A673 (cell line): ENCODE measurements around the gene ATG16L2. TPM values are rescaled to one million over a fixed set of nuclear protein-coding genes. Genes with fewer than 3 reads are reported as not detected.

Experiments used
- BruUV-seq: library from RNA; stranded (reverse); fragments of 400-500 nt; replicated peaks from 2 replicates; lab custom pipeline; 2021; lab: Mats Ljungman, UMichigan
- CTCF ChIA-PET: fragments of 300-600 bp; sonication (Branson Sonifier 250); formaldehyde crosslinking; loops from one replicate; lab custom pipeline; 2022; ENCODE audit warnings: antibody characterized with exemption; lab: Charles Lee
- POLR2A ChIA-PET: fragments of 300-600 bp; sonication (Branson Sonifier 250); formaldehyde crosslinking; loops from one replicate; lab custom pipeline; 2022; ENCODE audit warnings: antibody characterized with exemption; ENCODE audit not compliant: low non-redundant PET; lab: Charles Lee
- DNase-seq: peaks from one replicate; pipeline ENCODE4 v3.0.0-alpha.2; 2015; ENCODE audit warnings: low spot score
- H3K27ac ChIP-seq: fragments of 200-600 bp; sonication (generic); 2 replicates; pipeline ENCODE4 v1.5.1; 2016; ENCODE audit warnings: mixed run types, low read depth, mild to moderate bottlenecking, mixed read lengths, antibody characterized with exemption, low read length; ENCODE audit not compliant: poor library complexity, severe bottlenecking
- H3K27me3 ChIP-seq: fragments of 200-600 bp; sonication (generic); replicated peaks from 2 replicates; pipeline ENCODE4 v1.6.1; 2017; ENCODE audit warnings: mixed run types, low read depth, mild to moderate bottlenecking, mixed read lengths, antibody characterized with exemption, low read length; ENCODE audit not compliant: insufficient read depth, poor library complexity
- H3K36me3 ChIP-seq: fragments of 200-600 bp; sonication (generic); 2 replicates; pipeline ENCODE4 v1.6.1; 2016; ENCODE audit warnings: mixed run types, mild to moderate bottlenecking, mixed read lengths, antibody characterized with exemption, low read length; ENCODE audit not compliant: insufficient read depth, poor library complexity, severe bottlenecking
- H3K4me1 ChIP-seq: fragments of 200-600 bp; sonication (generic); 2 replicates; pipeline ENCODE4 v1.6.1; 2017; ENCODE audit warnings: mixed run types, mild to moderate bottlenecking, mixed read lengths, antibody characterized with exemption, low read length; ENCODE audit not compliant: insufficient read depth, poor library complexity, severe bottlenecking
- H3K4me3 ChIP-seq: fragments of 200-600 bp; sonication (generic); 2 replicates; pipeline ENCODE4 v1.5.1; 2016; ENCODE audit warnings: low read depth, mixed run types, mild to moderate bottlenecking, mixed read lengths, low read length; ENCODE audit not compliant: poor library complexity, severe bottlenecking
- H3K9me3 ChIP-seq: fragments of 200-600 bp; sonication (generic); 2 replicates; pipeline ENCODE4 v1.6.1; 2016; ENCODE audit warnings: mixed run types, low read depth, mild to moderate bottlenecking, mixed read lengths, antibody characterized with exemption, low read length; ENCODE audit not compliant: poor library complexity, severe bottlenecking
- CTCF ChIP-seq: fragments of 300-800, 200-600 bp; sonication (generic); conservative IDR thresholded peaks from 2 replicates; pipeline ENCODE4 v1.5.1; 2017; ENCODE audit warnings: low read depth, mild to moderate bottlenecking, antibody characterized with exemption, low read length, moderate library complexity, mixed read lengths
- EZH2 ChIP-seq: fragments of 200-600 bp; sonication (generic); IDR thresholded peaks from 2 replicates; pipeline ENCODE4 v1.6.1; 2017; ENCODE audit warnings: borderline replicate concordance, low read depth, mild to moderate bottlenecking, mixed read lengths, antibody characterized with exemption, low read length; ENCODE audit not compliant: poor library complexity, severe bottlenecking
- intact Hi-C: fragments of 100-400 bp; cut with micrococcal nuclease; formaldehyde crosslinking; loops from one replicate; pipeline ENCODE4 v1.10.0; 2022; ENCODE audit not compliant: unreplicated experiment
- total RNA-seq: library from RNA; stranded (reverse); gene quantifications from 2 replicates; pipeline ENCODE4 v1.2.3, GENCODE V29; 2021

ATG16L2 gene
- total RNA-seq, 1 experiment from 2014 or later = 8.6 TPM

- no peak overlapping the region for H3K27ac ChIP-seq
- ChIA-PET CTCF (interaction anchor here (0.5 to 1.3 kb wide), 3 partner anchors 21 to 833 kb away, joined by 3 to 4 read pairs (median 3); no protein-coding TSS in a partner anchor), POLR2A (no interaction called here)
- DNase-seq = no peak
- H3K36me3 ChIP-seq = no peaks in the 10 kb centered on the region
- TF ChIP-seq CTCF (no peak), EZH2 (no peak)
- H3K27me3 ChIP-seq = no peaks in the 10 kb centered on the region
- H3K4me3 ChIP-seq = no peak overlapping the region
- no TSS peak for BruUV-seq
- H3K4me1 ChIP-seq = no peaks in the 10 kb centered on the region
- H3K9me3 ChIP-seq = no peaks in the 10 kb centered on the region
- intact Hi-C loops = no loop called here
Observed at GRCh38 chr11:72828081-72828567, 13.9 kb downstream of the ATG16L2 start.

GRCh38 chr11:72828692-72829101, 14.5 kb downstream of the ATG16L2 start:
- DNase-seq = no peak
- Histone ChIP-seq H3K4me3 (no peak overlapping the region), H3K36me3 (no peaks in the 10 kb centered on the region), H3K27ac (no peak overlapping the region), H3K27me3 (no peaks in the 10 kb centered on the region), H3K9me3 (no peaks in the 10 kb centered on the region), H3K4me1 (no peaks in the 10 kb centered on the region)
- BruUV-seq = no TSS peak
- TF ChIP-seq CTCF (no peak), EZH2 (no peak)
- POLR2A ChIA-PET = no interaction called here
- intact Hi-C loops = no loop called here
- CTCF ChIA-PET = interaction anchor here (1.3 kb wide), 1 partner anchor 21 kb away, joined by 3 read pairs; no protein-coding TSS in a partner anchor

- DNase-seq = no peak
- H3K36me3 ChIP-seq = no peaks in the 10 kb centered on the region
- no TSS peak for BruUV-seq
- no peak overlapping the region for H3K4me3 ChIP-seq
- H3K4me1 ChIP-seq = no peaks in the 10 kb centered on the region
- no peak for TF ChIP-seq CTCF
- TF ChIP-seq EZH2 = no peak
- H3K27me3 ChIP-seq = no peaks in the 10 kb centered on the region
- H3K27ac ChIP-seq = no peak overlapping the region
- ChIA-PET POLR2A (no interaction called here), CTCF (no interaction called here)
- no peaks in the 10 kb centered on the region for H3K9me3 ChIP-seq
- intact Hi-C loops = no loop called here
Observed at GRCh38 chr11:72829178-72829577, 15.0 kb downstream of the ATG16L2 start.
